HG03521 (cell line): ENCODE data around the gene DNMBP.
"Not testable (repeated sequence)": the region's sequence is repeated elsewhere in the genome, so short reads cannot be mapped to it uniquely, and the experiment has no call there.

Source experiments
- ATAC-seq: cut with Tn5 transposase; IDR thresholded peaks from one replicate; pipeline ENCODE4 v1.9.1; 2021; ENCODE audit warnings: mild to moderate bottlenecking, moderate library complexity; ENCODE audit not compliant: unreplicated experiment

DNMBP gene

DNA sequence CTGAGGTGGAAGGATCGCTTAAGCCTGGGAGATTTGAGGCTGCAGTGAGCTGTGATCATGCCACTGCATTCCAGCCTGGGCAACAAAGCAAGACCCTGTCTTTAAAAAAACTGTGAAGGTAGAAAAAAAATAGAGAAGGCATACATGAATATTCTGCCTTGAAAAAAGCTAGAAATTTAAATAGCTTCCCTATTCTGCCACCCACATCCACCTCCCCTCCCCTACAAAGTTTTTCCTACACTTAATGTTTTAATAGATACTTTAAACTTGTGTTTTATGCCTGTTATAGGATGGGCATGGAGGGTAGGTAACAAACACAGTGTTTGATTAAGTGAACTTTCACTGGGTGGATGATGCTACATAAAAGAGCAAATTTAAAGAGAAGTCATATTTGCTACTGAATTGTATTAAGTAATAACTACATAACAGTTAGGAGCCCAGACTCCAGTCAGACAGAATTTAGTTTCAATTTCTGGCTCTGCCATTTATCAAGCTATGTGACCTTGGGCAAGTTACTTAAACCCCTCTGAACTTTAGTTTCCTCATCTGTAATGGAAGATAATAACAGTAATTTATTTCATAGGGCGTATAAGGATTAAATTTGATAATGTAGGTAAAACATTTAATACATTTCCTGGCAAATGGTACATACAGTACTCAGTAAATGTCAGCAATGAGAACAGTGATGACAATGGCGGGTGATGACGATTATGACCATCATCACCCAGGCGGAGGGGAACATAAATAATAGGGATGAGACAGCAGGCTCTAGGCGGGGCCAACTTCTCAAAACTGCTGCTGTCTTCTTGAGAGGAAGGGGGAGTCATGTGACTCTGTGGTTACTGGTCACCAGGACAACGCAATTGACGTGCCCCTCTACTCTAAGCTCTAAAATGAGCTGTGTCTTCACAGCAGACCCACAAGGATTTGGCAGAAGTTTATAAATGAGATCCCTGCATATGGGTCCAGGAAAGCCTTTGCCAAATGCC, 15.8 kb downstream of the DNMBP start:
- peak; percentile 82 for ATAC-seq

DNA sequence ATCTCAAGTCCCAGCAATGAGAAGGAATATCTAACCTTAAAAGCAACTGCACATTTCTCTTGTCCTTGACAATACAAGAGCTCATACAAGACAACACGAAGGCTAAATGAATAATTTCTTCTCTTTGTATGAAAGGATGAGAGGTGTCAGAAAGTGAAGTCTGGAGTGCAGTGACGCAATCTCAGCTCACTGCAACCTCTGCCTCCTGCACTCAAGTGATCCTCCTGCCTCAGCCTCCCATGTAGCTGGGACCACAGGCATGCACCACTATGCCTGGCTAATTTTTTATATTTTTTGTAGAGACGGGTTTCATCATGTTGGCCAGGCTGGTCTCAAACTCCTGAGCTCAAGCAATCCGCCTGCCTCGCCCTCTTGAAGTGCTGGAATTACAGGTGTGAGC, 24.1 kb downstream of the DNMBP start:
- not testable (repeated sequence) for ATAC-seq

DNA sequence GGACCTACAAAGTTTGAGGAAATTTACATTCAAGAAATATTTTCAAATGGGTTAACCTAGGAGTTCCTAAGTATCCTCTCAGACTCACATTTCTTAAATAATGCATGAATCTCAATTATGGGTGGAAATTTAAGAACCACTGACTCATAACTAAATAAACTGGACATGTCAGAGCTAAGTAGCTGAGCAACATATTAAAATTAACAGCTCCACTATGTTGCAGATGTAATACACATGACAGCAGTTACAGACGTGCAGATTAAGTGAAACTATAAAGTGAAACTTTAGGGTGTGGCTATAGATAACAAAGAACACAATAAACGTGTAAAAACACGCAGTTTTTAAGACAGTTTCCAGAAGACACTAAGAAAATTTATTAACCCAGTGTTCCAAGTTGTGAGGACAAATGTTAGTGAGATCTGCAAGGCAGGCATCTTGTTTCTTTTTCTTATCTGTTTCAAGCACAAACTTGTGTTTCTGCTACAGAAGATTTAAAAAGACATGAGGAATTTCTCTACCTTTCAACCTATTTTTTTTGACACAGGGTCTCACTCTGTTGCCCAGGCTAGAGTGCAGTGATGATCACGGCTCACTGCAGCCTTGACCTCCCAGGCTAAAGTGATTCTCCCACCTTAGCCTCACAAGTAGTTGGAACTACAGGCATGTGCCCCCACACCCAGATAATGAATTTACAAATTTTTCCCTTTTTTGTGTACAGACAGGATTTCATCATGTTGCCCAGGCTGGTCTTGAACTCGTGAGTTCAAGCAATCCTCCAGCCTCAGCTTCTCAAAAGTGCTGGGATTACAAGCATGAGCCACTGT, 25.3 kb downstream of the DNMBP start:
- ATAC-seq, result no peak

DNA sequence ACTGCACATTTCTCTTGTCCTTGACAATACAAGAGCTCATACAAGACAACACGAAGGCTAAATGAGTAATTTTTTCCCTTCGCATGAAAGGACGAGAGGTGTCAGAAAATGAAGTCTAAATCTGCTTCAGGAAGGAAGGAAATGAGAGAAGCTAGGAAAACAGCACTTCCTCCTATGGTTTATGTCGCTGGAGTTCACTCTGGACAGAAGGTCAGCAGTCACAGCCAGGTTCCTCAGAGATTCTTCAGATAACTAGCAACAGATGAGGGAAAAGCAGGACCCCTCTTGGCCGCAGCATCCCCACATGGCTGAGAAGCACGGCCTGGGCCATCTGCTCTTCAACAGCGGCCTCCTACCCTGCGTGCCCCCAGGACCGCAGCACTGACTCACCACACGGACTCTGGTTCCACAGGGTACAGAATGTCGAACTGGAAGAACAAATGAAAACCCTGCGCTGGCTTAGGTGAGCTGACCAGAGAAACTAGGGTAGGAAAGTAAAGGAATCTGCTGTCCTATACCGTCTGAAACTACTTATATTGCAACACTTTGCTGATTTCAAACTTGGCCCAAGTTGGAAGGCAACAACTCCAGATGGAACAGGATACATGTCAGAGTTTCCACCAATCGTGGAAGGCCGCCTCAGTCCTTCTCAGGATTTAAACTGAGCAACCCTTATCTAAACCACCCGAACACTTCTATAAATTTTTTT, 26.3 kb downstream of the DNMBP start:
- no peak for ATAC-seq

DNA sequence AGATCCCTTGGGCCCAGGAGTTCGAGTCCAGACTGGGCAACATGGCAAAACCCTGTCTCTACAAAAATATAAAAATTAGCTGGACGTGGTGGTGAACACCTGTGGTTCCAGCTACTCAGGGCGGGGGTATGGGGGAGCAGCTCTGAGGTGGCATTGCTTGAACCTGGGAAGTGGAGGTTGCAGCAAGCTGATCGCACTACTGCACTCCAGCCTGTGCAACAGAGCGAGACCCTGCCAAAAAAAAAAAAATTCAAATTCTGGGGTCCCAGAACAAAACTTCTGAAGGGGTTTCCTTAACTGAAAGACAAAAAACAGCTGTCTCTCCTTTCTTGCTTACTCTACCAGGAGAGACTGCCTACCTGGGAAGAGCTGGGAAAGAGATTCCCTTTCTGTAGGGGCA, 27.0 kb downstream of the DNMBP start:
- no peak for ATAC-seq

DNA sequence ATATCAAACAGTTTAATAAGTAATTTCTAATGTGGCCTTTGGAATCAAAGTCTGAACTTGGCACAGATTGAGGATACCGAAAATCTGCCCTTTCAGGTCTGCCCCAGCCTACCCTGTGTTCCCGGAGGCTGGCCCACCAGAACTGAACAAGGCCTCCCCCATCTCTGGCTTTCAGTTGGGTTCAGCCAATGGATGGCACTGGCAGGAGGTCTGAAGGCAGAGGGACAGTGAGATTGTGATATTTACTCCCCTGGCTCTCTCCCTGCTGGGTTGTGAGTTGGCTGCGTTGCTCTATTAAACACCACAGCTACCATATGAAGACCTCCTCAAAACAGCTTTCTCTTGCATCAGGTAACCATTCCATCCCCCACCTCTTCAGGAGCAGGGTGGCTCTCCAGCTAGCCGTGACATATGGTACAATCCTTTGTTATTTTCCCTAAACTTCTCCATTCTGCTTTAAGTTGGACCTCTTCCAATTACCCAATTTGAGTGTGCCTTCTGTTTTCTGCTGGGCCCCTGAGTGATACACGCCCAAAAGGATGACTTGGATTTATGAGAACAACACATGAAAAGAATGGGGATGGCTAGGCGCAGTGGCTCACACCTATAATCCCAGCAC, 28.1 kb downstream of the DNMBP start:
- no peak for ATAC-seq

DNA sequence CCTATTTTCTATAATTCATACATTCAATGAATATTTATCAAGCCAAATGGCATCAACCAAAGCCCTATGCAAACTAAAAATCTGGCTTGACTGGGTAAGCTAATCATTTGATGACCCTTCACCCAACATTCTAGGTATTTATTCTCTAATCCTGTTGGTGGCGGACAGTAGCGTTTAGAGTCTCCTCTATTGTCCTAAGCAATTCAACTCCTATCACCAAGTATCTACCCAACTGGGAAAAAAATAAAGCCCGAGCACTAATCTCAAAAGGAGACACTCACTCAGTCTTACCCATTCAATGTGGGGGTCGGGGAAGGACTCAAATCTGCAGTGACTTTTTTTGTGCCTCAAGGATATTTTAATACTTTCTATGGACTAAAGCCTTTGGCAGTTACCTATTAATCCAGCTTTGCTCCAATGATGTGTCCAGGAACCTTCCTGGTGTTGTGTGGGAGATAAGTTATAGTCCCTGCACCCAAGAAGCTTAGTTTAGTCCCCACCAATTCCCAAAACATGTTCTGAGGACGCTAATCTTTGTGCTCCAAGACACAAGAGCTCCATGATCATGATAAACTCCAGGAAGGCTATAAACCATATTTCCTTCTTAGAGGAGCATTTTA, 30.6 kb downstream of the DNMBP start:
- no peak for ATAC-seq

DNA sequence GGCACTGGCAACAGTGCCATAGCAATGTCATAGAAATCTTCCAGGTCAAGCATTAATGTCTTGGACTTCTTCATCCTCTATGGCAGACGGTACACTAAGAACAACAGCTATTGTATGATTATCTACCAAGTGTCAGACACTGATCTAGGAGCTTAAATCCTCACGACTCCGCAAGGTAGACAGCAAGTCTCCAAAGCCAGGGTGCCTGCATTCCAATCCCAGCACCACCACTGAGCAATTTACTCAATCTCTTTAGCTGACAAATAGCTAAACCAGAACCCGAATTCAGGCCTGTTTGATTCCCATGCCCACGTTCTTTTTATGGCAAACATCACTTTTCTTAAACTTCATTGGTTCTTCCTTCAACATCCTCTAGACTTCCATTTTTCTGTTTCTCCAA, 31.8 kb downstream of the DNMBP start:
- ATAC-seq, result no peak

DNA sequence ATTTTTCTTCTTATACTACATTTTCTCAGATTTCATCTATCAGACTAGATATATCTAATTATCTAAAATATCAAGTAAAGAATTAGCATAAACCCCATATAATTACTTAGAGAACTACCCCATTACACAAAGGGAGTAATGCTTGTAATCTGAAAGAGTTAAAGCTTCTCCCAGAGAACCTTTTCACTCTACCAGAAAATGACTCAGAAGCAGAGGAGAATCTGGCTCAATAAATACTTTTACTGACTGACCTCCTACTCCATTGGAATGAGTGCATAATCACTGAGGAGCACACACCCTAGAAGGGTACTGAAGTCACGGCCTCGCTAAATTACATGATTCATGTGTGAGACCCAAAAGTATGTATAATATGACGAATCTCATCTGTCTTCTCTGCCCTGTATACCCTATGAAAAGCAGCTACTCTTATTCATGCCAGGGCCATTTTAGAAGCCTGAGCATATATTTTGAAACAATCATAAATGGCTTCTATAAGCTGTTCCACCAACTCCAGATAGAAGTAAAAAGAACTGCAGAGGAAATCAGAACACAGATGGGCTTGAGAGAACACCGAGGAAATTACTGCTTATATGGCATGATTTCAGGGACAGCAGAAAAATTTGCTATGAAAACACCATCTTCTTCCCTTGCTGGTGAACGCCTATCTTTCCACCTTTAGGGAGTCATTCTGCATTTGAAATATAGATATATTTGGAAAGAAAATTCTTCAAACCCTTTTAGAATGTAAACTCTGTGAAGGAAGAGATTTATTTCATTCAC, 32.7 kb downstream of the DNMBP start:
- ATAC-seq, result no peak

DNA sequence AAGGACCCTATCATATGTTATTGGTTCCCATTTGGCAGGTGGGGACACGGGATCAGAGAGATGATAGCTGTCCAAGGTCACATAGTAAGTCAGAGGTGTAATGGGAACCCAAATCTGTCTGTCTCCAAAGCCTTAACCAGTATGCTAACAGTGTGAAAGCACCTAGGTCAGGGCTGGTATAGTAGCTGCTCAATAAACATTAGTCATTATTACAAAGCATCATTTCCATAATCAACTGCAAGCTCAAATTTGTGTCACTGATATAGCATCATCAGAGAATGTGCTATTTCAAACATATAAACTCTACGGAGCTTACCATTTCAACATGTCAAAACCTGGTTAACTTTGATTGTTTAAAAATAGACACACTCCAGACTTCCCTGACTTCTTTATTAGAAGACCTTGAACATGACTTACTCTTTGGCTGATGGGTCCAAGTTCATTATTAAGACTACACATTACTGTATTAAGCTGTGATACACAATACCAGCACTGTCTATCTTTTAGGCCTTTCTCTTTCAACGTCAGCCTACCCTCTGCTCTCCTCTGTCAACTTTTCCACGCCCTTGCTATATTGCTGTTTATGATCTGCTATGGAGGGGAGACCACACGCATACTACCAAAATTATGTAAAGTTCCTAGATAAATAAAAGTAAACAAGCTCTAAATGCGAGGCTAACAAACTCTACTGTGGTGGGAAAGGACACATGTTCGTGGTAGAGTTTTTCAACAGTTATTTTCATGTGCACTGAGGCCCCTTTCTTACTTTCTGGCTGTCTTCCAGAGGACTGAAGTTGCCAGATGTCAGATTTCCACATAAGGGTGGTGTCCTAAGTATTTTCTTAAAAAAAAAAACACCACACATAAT, 33.6 kb downstream of the DNMBP start:
- no peak for ATAC-seq

DNA sequence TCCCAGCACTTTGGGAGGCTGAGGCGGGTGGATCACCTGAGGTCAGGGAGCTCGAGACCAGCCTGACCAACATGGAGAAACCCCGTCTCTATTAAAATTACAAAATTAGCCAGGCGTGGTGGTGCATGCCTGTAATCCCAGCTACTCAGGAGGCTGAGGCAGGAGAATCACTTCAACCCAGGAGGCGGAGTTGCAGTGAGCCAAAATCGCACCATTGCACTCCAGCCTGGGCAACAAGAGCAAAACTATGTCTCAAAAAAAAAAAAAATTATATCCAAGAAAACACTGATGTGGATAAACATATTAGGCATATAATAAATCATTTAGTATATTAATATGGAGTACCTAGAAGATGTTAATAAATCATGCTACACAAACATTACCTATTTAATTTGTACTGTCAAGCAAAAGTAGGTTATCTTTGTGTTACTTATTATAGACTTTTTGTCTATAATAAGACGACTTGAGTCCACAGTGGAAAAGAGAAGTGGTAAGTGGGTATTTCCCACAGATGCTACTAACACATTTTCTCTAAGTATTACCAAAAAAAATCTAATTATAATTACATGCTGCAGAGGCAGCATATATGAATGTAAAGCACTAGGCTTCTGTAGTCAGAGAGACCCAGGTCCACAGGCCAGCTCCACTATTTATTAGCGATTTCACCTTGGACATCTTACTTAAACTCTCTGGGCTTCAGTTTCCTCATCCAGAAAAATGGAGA, 34.5 kb downstream of the DNMBP start:
- ATAC-seq, result no peak

DNA sequence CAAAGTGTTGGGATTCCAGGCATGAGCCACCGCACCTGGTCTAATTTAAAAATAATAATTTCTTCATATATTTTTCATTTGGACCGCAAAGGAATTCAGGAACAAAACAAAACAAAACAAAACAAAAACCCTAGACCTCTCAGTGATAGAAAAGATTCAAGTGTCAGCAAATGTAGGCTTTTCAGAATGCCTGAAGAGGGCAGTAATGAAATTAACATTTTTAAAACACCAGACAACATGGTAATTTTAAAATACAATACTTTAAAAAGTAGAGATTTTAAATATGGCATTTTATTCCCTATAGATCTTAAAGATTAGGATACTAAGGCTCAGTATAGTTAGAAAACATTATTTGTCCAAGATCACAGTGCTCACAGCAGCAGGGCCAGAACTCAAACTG, 36.6 kb downstream of the DNMBP start:
- no peak for ATAC-seq

DNA sequence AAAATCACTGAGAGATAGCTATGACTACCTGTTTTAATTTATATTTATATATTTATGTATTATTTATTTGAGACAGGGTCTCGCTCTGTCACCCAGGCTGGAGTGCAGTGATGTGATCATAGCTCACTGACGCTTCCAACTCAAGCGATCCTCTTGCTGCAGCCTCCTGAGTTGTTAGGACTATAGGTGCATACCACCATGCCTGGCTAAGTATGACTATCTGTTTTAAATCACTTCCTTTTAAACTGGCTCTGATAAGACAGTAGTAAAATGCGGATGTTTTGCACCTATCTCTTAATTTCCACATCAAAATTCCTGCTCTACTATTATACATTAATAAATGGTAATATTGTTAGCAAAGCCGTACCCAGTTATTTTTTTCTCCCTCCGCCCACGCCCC, 41.8 kb downstream of the DNMBP start:
- ATAC-seq, result no peak

DNA sequence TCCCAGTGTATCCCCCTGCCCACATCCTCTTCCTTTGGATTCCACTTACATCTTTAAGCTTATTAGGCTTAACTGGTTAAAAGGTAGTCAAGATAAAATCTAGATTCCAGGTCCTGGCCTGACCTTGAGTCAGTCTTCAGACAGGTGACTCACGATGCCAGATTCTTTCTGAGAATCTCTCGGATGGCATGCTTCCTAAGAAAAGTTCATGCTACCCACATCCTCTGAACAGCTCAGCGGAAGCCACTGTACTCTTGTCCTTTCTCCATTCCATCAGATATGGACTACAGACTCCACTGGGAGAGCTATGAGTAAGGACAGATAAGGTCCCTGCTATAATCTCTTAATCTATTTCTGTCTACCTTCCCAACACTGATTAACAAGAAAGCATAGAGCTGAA, 43.4 kb downstream of the DNMBP start:
- ATAC-seq, result no peak

DNA sequence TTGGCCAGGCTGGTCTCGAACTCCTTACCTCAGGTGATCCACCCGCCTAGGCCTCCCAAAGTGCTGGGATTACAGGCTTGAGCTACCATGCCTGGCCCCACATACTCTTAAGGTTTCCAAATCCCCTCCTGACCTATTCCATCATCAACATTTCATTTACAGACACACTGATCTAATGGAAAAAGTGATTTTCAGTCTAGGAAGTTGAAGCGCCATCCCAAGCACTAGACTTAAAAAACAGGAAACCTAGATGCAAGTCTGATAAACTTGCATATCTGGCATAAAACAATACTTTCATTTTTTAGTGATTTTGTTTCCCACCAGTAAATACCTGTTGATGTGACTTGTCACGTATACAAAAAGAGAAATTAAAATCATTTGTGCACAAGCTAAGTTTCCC, 44.0 kb downstream of the DNMBP start:
- no peak for ATAC-seq

DNA sequence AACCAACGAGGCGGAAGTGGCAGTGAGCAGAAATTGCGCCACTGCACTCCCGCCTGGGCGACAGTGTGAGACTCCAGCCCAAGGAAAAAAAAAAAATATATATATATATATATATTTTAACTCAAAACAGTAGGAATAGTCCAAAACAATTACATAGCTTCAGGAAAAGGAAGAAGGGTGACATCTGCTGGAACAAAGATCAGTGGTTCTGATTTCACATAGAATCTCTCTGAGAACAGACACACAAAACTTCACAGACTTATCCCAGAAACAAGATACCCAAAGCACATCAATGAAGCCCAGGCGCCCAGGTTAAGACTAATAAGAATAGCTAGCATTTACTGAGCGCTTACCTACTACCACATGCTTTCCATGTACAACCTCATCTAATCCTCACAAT, 45.0 kb downstream of the DNMBP start:
- ATAC-seq, result no peak

DNA sequence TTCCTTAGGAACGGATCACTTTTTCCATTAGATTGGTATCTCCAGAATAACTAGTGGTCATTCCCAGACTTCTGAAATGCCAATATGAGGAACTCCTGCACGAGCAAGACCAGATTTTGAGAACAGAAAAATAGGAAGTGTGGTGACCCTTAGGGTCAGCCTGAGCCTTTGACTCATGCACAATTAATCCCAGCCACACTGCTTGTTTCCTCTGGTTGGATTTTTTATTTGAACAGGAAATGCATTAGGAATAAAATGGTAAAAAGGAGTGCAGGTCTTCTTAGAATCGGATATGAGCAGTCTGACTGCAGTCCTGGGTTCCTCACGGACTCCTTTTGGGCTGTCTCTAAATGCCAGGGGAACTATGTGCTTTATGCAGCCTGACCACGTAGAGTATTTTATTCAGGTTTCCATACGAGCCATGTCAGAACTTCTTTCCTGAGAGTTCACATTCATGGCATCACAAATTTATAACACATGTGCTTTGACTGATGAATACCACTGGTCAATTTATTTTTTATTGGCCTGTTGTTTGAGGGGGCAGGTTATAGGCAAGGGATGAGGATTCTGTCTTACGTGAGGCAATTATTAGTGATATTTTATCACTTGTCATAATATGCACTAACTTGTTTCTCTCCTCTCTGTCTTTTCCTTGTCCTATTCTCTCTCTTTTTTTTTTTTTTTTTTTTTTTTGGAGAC, 46.1 kb downstream of the DNMBP start:
- not testable (repeated sequence) for ATAC-seq
